ENCODE results near the gene IL20RA. TPM values are rescaled to one million over a fixed set of nuclear protein-coding genes. Genes with fewer than 3 reads are reported as not detected.

The IL20RA gene
- polyA plus RNA-seq, 1 experiment: not detected

GRCh38 chr6:137045222-137045789, 541 bp upstream of the IL20RA start:
- ChIA-PET POLR2A (no interaction called here), CTCF (no interaction called here)
- no peak for DNase-seq (ENCODE audit: low read depth, low spot score)
- H3K4me3 ChIP-seq (ENCODE audit: low read depth, low read length): no peak overlapping the region
- no peak overlapping the region for H3K27ac ChIP-seq (ENCODE audit: low read depth, low read length)
- no peaks in the 10 kb centered on the region for H3K9me3 ChIP-seq (ENCODE audit: control insufficient read depth, insufficient read depth, low read length)
- TF ChIP-seq, protein P1, sequence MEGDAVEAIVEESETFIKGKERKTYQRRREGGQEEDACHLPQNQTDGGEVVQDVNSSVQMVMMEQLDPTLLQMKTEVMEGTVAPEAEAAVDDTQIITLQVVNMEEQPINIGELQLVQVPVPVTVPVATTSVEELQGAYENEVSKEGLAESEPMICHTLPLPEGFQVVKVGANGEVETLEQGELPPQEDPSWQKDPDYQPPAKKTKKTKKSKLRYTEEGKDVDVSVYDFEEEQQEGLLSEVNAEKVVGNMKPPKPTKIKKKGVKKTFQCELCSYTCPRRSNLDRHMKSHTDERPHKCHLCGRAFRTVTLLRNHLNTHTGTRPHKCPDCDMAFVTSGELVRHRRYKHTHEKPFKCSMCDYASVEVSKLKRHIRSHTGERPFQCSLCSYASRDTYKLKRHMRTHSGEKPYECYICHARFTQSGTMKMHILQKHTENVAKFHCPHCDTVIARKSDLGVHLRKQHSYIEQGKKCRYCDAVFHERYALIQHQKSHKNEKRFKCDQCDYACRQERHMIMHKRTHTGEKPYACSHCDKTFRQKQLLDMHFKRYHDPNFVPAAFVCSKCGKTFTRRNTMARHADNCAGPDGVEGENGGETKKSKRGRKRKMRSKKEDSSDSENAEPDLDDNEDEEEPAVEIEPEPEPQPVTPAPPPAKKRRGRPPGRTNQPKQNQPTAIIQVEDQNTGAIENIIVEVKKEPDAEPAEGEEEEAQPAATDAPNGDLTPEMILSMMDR (IDR thresholded peaks at IDR 0.05; ENCODE audit: low read depth, low read length): no peak
- H3K27me3 ChIP-seq (ENCODE audit: control insufficient read depth, insufficient read depth, low read length): peaks cover 18% of the 10 kb centered on the region

GRCh38 chr6:137043710-137044365, 927 bp downstream of the IL20RA start:
- CTCF ChIA-PET: interaction anchor here (0.7 to 1.6 kb wide), 3 partner anchors 50 to 402 kb away, joined by 3 to 8 read pairs (median 6); no protein-coding TSS in a partner anchor
- H3K4me3 ChIP-seq (ENCODE audit: low read depth, low read length): peak overlapping the region; percentile 71
- TF ChIP-seq, protein P1 (IDR thresholded peaks at IDR 0.05; ENCODE audit: low read depth, low read length): no peak
- H3K27ac ChIP-seq (ENCODE audit: low read depth, low read length): no peak overlapping the region
- H3K9me3 ChIP-seq (ENCODE audit: control insufficient read depth, insufficient read depth, low read length): no peaks in the 10 kb centered on the region
- DNase-seq (ENCODE audit: low read depth, low spot score): peak; percentile 2
- H3K27me3 ChIP-seq (ENCODE audit: control insufficient read depth, insufficient read depth, low read length): peaks cover 20% of the 10 kb centered on the region
- POLR2A ChIA-PET: no interaction called here

DNA sequence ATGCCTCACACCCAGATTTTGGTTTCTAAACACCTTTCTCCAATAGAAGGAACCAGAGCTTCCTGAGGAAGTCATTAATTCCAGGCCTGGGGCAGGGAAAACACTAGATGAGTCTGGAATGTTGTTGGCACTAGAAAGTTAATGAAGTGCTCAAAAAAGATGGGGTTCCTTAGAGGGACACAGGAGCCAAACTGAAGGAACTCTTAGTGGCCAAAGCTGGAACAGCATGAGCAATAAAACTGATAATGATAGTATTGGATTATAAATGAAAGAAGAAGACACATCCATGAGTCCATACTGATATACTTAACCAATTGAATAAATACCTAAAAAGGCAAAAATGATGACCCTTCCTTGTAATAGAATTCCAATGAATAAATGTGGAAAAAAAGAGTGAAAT, 4.4 kb downstream of the IL20RA start:
- CTCF ChIA-PET: no interaction called here
- TF ChIP-seq, protein P1 (IDR thresholded peaks at IDR 0.05; ENCODE audit: low read depth, low read length): no peak
- H3K9me3 ChIP-seq (ENCODE audit: control insufficient read depth, insufficient read depth, low read length): no peaks in the 10 kb centered on the region
- no peak overlapping the region for H3K27ac ChIP-seq (ENCODE audit: low read depth, low read length)
- POLR2A ChIA-PET: no interaction called here
- peaks cover 12% of the 10 kb centered on the region for H3K27me3 ChIP-seq (ENCODE audit: control insufficient read depth, insufficient read depth, low read length)
- H3K4me3 ChIP-seq (ENCODE audit: low read depth, low read length): no peak overlapping the region
- no peak for DNase-seq (ENCODE audit: low read depth, low spot score)

GRCh38 chr6:137039010-137039409, 5.8 kb downstream of the IL20RA start:
- no peaks in the 10 kb centered on the region for H3K9me3 ChIP-seq (ENCODE audit: control insufficient read depth, insufficient read depth, low read length)
- ChIA-PET CTCF (no interaction called here), POLR2A (no interaction called here)
- no peak overlapping the region for H3K4me3 ChIP-seq (ENCODE audit: low read depth, low read length)
- peaks cover 9% of the 10 kb centered on the region for H3K27me3 ChIP-seq (ENCODE audit: control insufficient read depth, insufficient read depth, low read length)
- no peak for DNase-seq (ENCODE audit: low read depth, low spot score)
- TF ChIP-seq, protein P1 (IDR thresholded peaks at IDR 0.05; ENCODE audit: low read depth, low read length): no peak
- no peak overlapping the region for H3K27ac ChIP-seq (ENCODE audit: low read depth, low read length)

DNA sequence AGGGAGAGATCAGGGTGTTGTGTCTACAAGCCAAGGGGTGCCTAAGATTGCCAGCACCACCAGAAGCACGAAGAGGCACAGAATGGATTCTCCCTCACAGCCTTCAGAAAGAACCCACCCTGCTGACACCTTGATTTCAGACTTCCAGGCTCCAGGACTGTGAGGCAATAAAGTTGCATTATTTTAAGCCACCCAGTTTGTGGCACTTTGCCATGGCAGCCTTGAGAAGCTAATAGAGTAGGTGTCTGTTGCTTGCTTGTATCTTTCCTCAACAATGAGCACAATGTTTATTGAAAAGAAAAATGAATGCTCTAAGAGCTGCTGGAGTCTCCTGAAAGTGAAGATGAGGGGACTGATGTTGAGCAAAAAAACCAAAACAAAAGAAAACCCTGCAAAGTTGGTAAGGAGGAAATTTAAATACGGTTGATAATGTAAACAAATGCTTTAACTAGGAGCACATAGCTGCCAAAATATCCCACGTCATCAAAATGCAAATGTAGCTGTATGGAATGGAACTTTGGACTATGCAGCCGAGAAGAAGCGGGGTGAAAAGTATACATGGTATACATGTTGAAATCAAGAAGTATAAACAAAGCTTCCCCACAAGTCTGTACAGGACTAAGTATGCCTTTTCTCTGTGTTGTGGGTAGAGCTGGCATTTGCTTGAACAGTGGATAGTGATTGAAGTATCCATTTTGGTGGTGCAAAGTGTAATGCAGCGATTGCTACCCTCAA, 8.0 kb downstream of the IL20RA start:
- ChIA-PET POLR2A (no interaction called here), CTCF (no interaction called here)
- no peak for DNase-seq (ENCODE audit: low read depth, low spot score)
- TF ChIP-seq, protein P1 (IDR thresholded peaks at IDR 0.05; ENCODE audit: low read depth, low read length): no peak
- Histone ChIP-seq H3K9me3 (ENCODE audit: control insufficient read depth, insufficient read depth, low read length) (no peaks in the 10 kb centered on the region), H3K27me3 (ENCODE audit: control insufficient read depth, insufficient read depth, low read length) (peaks cover 2% of the 10 kb centered on the region), H3K4me3 (ENCODE audit: low read depth, low read length) (no peak overlapping the region), H3K27ac (ENCODE audit: low read depth, low read length) (no peak overlapping the region)
